Memory B cell (primary cell): ENCODE results near the gene BCL2L2.
"Not testable (repeated sequence)": the region's sequence is repeated elsewhere in the genome, so short reads cannot be mapped to it uniquely, and the experiment has no call there.

ENCODE experiments used
- ATAC-seq: fragments of 150-1000 bp; cut with Tn5 transposase; 2 replicates; pipeline ENCODE4 v1.10.0; 2021; ENCODE audit warnings: low read depth, mild to moderate bottlenecking, moderate library complexity
- DNase-seq, 2 donors: peaks; one replicate each; pipeline ENCODE4 v3.0.0; 2022; ENCODE audit warnings: low spot score in 2 of 2
- H3K27ac Mint-ChIP-seq: one replicate; pipeline ENCODE4 v1.8.0; 2022; ENCODE audit warnings: mild to moderate bottlenecking, moderate library complexity, mixed read lengths
- H3K27me3 Mint-ChIP-seq: one replicate; pipeline ENCODE4 v1.8.0; 2022; ENCODE audit warnings: mixed read lengths
- H3K36me3 Mint-ChIP-seq: one replicate; pipeline ENCODE4 v1.8.0; 2022; ENCODE audit warnings: mild to moderate bottlenecking, mixed read lengths
- H3K4me1 Mint-ChIP-seq: one replicate; pipeline ENCODE4 v1.8.0; 2022; ENCODE audit warnings: mixed read lengths
- H3K4me3 Mint-ChIP-seq: one replicate; pipeline ENCODE4 v1.8.0; 2022; ENCODE audit warnings: mild to moderate bottlenecking, moderate library complexity, mixed read lengths
- H3K9me3 Mint-ChIP-seq: one replicate; pipeline ENCODE4 v1.8.0; 2022; ENCODE audit warnings: mixed read lengths

The BCL2L2 gene, protein sequence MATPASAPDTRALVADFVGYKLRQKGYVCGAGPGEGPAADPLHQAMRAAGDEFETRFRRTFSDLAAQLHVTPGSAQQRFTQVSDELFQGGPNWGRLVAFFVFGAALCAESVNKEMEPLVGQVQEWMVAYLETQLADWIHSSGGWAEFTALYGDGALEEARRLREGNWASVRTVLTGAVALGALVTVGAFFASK

DNA sequence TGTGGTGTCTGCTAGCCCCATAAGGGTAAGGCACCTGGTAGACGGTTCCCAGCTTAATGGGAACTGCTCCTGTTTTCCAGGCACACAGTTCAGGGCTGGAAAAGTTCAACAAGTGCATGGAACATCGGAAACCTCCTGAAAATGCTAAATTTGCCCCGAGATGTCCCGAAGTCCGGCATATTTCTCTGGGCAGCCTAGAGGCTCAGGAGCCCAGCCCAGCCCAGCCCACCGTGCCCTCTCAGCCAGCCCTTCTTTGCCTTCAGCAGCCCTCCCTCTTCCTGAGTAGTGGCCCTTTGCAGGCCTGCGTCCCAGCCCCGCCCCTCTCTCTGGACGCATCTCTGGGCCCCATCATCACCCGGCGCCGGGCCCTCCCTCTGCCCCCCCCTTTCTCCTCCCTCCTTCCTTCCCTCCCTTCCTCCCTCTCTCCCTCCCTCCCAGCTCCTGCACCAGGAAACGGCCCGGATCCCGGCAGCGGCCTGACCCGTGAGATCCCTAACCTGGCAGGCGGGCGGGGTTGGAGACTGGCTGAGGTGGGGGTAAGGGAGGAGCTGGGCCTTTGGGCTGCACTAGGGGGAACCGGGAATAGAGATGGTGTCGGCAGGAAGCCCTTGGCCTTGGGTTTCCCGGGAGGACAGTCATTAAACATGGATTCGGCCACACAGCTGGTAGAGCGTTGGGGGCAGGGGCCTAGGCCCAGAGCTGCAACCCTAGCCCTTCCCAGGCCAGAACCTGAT, at the start of gene BCL2L2:
Gene BCL2L2 (plus strand): TSS at position 422 of the 734 bp plus-strand sequence. CDS start 935 bp downstream, outside the sequence.
- ATAC-seq = no peak
- peak in 1 of 2 donors; percentile 28 for DNase-seq
- Mint-ChIP-seq H3K27me3 (no peaks in the 10 kb centered on the region), H3K9me3 (no peaks in the 10 kb centered on the region), H3K36me3 (no peaks in the 10 kb centered on the region), H3K4me3 (peak within 1 kb of the TSS; percentile 83), H3K4me1 (peaks cover 28% of the 10 kb centered on the region), H3K27ac (peak within 1 kb of the TSS; percentile 87)

DNA sequence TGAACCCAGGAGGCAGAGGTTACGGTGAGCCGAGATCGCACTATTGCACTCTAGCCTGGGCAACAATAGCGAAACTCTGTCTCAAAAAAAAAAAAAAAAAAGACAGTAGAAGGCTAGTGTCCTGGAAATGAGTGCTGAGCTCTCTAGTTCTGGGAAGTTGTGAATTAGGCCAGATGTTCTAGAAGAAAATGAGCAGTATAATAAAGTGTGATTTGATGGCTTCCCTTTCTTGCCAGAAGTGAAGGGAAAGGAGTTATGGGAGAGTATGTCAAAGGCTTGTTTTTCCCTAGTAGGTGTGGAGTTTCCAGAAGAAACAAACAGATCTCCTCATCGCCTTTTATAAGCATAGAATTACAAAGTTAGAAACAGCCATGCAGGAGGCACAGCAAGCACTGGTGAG, 48.4 kb upstream of the BCL2L2 start:
- DNase-seq (no peak), ATAC-seq (no peak)
- Mint-ChIP-seq H3K4me3 (no peak overlapping the region), H3K36me3 (no peaks in the 10 kb centered on the region), H3K4me1 (no peaks in the 10 kb centered on the region), H3K27ac (no peak overlapping the region), H3K27me3 (peaks cover 14% of the 10 kb centered on the region), H3K9me3 (no peaks in the 10 kb centered on the region)

- Mint-ChIP-seq H3K27ac (no peak overlapping the region), H3K36me3 (no peaks in the 10 kb centered on the region), H3K4me1 (no peaks in the 10 kb centered on the region), H3K9me3 (no peaks in the 10 kb centered on the region), H3K4me3 (no peak overlapping the region), H3K27me3 (peaks cover 18% of the 10 kb centered on the region)
- DNase-seq (no peak), ATAC-seq (no peak)
Measured at GRCh38 chr14:23259426-23259825, 47.2 kb upstream of the BCL2L2 start.

GRCh38 chr14:23260849-23261248, 45.8 kb upstream of the BCL2L2 start:
- not testable (repeated sequence) for H3K36me3 Mint-ChIP-seq, H3K4me1 Mint-ChIP-seq, H3K9me3 Mint-ChIP-seq, H3K4me3 Mint-ChIP-seq, H3K27ac Mint-ChIP-seq, DNase-seq, ATAC-seq
- peaks cover 18% of the 10 kb centered on the region for H3K27me3 Mint-ChIP-seq

- no peak overlapping the region for H3K27ac Mint-ChIP-seq
- peaks cover 5% of the 10 kb centered on the region for H3K27me3 Mint-ChIP-seq
- no peak overlapping the region for H3K4me3 Mint-ChIP-seq
- DNase-seq (no peak), ATAC-seq (no peak)
- no peaks in the 10 kb centered on the region for H3K9me3 Mint-ChIP-seq
- H3K4me1 Mint-ChIP-seq = no peaks in the 10 kb centered on the region
- H3K36me3 Mint-ChIP-seq = no peaks in the 10 kb centered on the region
Measured at GRCh38 chr14:23269193-23269592, 37.4 kb upstream of the BCL2L2 start.

- no peak overlapping the region for H3K27ac Mint-ChIP-seq
- DNase-seq (no peak), ATAC-seq (no peak)
- H3K36me3 Mint-ChIP-seq = peaks cover 8% of the 10 kb centered on the region
- no peaks in the 10 kb centered on the region for H3K9me3 Mint-ChIP-seq
- H3K4me1 Mint-ChIP-seq = no peaks in the 10 kb centered on the region
- no peaks in the 10 kb centered on the region for H3K27me3 Mint-ChIP-seq
- no peak overlapping the region for H3K4me3 Mint-ChIP-seq
Measured at GRCh38 chr14:23275412-23275811, 31.2 kb upstream of the BCL2L2 start.

DNA sequence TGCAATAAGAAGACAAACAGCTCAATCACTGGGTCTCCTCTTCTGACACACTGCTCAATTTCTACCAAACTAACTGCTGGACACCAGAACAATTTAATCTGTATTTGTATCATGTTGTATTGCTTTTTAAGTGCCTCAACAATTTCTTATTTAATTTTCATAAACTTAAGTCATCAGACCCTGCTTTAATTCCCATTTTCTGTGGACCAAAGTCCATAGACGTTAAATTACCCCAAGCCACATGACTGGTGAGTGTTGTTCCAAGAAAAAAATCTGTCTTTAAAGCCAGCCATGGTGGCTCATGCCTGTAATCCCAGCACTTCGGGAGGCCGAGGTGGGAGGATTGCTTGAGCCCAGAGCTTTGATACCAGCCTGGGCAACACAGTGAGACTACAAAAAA, 29.4 kb upstream of the BCL2L2 start:
- Mint-ChIP-seq H3K4me1 (no peaks in the 10 kb centered on the region), H3K27ac (no peak overlapping the region), H3K36me3 (peaks cover 8% of the 10 kb centered on the region), H3K9me3 (no peaks in the 10 kb centered on the region), H3K4me3 (no peak overlapping the region), H3K27me3 (no peaks in the 10 kb centered on the region)
- DNase-seq (no peak), ATAC-seq (no peak)

DNA sequence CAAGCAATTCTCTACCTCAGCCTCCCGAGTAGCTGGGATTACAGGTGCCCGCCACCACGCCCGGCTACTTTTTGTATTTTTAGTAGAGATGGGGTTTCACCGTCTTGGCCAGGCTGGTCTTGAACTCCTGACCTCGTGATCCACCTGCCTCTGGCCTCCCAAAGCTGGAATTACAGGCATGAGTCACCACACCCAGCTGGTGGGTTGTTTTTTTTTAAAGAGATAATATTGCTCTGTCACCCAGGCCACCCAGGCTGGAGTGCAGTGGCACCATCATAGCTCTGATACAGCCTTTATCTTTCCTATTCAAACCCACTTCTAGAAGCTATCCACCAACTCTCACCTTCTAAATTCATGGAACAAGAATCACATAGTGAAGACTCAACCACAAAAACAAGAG, 28.7 kb upstream of the BCL2L2 start:
- not testable (repeated sequence) for H3K4me1 Mint-ChIP-seq, H3K27ac Mint-ChIP-seq, H3K27me3 Mint-ChIP-seq, H3K9me3 Mint-ChIP-seq, H3K4me3 Mint-ChIP-seq, H3K36me3 Mint-ChIP-seq, DNase-seq, ATAC-seq

- peaks cover 6% of the 10 kb centered on the region for H3K4me1 Mint-ChIP-seq
- DNase-seq = no peak
- ATAC-seq = no peak
- H3K4me3 Mint-ChIP-seq = no peak overlapping the region
- no peaks in the 10 kb centered on the region for H3K36me3 Mint-ChIP-seq
- H3K9me3 Mint-ChIP-seq = no peaks in the 10 kb centered on the region
- H3K27me3 Mint-ChIP-seq = no peaks in the 10 kb centered on the region
- no peak overlapping the region for H3K27ac Mint-ChIP-seq
Measured at GRCh38 chr14:23281247-23281646, 25.4 kb upstream of the BCL2L2 start.

- peak overlapping the region; percentile 97 for H3K4me3 Mint-ChIP-seq
Measured at GRCh38 chr14:23284654-23285529, 21.7 kb upstream of the BCL2L2 start.

DNA sequence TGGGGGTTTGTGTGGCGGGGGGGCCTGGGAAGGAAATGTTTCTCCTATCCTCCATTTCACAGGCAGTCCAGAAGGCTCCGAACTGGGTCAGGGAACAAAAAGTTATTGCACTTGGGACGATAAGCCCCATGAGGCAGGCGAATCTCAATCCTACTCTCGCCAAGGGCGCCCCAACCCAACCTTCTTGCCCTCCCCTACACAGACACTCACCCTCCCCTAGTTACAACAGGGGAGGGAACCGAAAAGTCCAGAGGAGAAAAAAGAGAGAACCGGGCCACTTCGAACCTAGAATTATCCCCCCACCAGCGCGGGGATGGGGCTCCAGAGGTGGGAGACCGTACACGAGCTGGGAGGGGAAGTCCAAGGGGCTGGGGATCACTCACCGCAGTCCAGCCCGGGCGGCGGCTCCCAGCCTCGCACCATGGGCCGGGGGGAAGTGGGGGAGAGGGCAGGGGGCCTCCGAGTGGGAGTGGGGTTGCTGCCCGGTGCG, 21.1 kb upstream of the BCL2L2 start:
- Mint-ChIP-seq H3K9me3 (no peaks in the 10 kb centered on the region), H3K27me3 (no peaks in the 10 kb centered on the region), H3K36me3 (no peaks in the 10 kb centered on the region), H3K27ac (peak overlapping the region; percentile 89), H3K4me1 (peaks cover 6% of the 10 kb centered on the region), H3K4me3 (peak overlapping the region; percentile 97)
- peak; percentile 20 for ATAC-seq
- DNase-seq = no peak

More at GRCh38 chr14:23284654-23285529, 21.7 kb upstream of the BCL2L2 start:
- Mint-ChIP-seq H3K27me3 (no peaks in the 10 kb centered on the region), H3K36me3 (no peaks in the 10 kb centered on the region), H3K4me1 (peaks cover 6% of the 10 kb centered on the region), H3K9me3 (no peaks in the 10 kb centered on the region), H3K27ac (peak overlapping the region; percentile 89)
- ATAC-seq = no peak
- no peak for DNase-seq

DNA sequence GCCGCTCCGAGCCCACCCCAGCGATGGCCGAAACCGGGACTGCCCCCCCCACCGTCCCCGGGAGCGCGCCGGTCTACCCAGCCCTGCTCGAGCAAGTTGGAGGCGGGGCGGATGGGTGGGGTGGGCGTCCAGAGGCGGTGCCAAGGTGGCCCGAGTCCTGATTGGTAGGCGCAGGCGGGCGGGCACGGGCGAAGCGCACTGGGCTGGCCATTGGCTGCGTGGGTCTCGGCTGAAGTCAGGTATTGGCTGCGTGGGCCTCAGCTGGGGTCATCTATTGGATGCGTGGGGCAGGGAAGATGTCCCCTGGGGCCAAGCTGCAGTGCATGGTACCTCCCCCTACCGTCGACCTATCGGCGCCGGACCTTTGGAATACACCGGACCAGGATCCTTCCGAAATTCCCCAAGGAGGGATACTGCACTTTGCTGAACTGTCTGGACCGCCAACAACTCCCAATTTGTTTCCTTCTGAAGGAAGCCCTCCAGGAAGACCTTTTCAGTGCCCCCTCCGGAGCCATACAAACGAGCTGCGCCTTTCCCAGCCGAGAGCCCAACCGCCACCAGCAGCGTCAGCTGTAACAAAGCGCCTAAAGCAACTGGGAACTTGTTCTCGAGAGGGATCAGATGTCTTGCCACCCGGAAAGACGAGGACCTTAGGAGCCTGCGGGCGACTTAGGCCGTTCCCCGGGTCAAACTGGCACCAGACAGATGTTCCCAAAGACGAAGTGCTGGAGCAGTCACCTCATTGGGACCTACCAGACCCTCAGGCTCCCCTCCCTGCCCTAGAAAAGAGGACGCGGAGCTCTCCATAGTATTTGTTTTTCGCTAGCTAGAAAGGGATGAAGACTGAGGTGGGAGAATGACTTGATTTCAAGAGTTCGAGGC, 20.4 kb upstream of the BCL2L2 start, which contains the start of gene HOMEZ:
Gene HOMEZ (minus strand): TSS at position 113 of the 882 bp plus-strand sequence. CDS start 180 bp downstream, outside the sequence.
- no peaks in the 10 kb centered on the region for H3K9me3 Mint-ChIP-seq
- peaks cover 6% of the 10 kb centered on the region for H3K4me1 Mint-ChIP-seq
- peak; percentile 93 to 95 for DNase-seq

DNA sequence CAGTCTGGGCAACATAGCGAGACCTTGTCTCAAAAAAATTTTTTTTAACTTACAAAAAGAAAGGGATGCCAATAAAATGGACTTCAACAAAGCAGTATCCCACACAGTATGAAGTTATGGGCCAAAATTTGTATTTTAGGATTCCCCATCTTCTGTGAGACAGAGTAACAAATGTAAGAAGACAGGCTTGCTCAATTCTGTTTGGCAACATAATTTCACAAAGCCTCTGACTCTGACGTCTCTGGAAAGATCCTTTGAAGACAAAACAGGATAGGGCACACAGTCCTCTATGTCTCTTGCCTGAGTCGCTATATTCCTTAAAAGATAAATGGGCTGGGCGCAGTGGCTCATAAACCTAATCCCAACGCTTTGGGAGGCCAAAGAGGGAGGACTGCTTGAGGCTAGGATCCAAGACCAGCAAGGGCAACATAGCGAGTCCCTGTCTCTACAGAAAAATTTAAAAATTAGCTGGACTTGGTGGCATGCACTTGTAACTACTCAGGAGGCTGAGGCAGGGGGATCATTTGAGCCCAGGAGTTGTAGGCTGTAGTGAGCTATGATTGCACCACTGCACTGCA, 19.6 kb upstream of the BCL2L2 start:
- no peaks in the 10 kb centered on the region for H3K36me3 Mint-ChIP-seq
- peak overlapping the region; percentile 89 for H3K27ac Mint-ChIP-seq
- H3K4me3 Mint-ChIP-seq = peak overlapping the region; percentile 97
- DNase-seq (no peak), ATAC-seq (no peak)
- H3K27me3 Mint-ChIP-seq = no peaks in the 10 kb centered on the region
- H3K9me3 Mint-ChIP-seq = no peaks in the 10 kb centered on the region
- H3K4me1 Mint-ChIP-seq = peaks cover 6% of the 10 kb centered on the region

More for the DNA sequence above, 20.4 kb upstream of the BCL2L2 start, which contains the start of gene HOMEZ:
- no peaks in the 10 kb centered on the region for H3K27me3 Mint-ChIP-seq
- peak; percentile 96 for ATAC-seq
- peak within 1 kb of the TSS; percentile 89 for H3K27ac Mint-ChIP-seq
- H3K4me3 Mint-ChIP-seq = peak within 1 kb of the TSS; percentile 97
- H3K36me3 Mint-ChIP-seq = no peaks in the 10 kb centered on the region
